ENCODE measurements around the gene DEFB132.

DNA sequence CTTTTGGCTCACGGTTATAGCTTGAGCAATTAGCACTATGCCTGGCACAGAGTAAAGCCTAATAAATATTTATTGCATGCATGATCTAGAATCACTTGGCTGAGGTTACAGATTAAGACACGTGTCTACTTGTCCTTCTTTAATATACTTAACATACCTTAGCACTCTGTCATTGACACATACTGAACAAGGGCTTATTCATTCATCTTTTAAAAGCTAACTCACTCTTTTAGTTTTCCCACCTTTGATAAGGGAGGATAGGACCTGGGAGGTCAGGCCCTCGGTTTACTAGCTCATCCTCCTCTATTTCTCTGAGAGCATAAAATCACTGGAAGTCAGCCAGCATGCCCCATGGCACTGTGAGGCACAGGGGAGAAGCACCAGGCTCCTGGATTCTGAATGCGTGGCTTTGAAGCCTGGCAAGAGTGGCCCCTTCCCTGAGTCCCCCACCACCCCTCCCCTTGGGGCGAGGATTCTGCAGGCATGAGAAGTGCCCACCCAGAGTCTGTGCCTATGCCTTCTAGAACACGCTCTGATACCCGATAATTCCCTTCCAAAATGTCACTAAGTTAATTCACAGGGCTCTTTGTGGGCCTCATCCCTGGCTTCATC is 51.0 kb downstream of the DEFB132 start:
- TF ChIP-seq, protein P1, sequence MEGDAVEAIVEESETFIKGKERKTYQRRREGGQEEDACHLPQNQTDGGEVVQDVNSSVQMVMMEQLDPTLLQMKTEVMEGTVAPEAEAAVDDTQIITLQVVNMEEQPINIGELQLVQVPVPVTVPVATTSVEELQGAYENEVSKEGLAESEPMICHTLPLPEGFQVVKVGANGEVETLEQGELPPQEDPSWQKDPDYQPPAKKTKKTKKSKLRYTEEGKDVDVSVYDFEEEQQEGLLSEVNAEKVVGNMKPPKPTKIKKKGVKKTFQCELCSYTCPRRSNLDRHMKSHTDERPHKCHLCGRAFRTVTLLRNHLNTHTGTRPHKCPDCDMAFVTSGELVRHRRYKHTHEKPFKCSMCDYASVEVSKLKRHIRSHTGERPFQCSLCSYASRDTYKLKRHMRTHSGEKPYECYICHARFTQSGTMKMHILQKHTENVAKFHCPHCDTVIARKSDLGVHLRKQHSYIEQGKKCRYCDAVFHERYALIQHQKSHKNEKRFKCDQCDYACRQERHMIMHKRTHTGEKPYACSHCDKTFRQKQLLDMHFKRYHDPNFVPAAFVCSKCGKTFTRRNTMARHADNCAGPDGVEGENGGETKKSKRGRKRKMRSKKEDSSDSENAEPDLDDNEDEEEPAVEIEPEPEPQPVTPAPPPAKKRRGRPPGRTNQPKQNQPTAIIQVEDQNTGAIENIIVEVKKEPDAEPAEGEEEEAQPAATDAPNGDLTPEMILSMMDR (IDR thresholded peaks at IDR 0.05; ENCODE audit: insufficient read depth, low read length, poor library complexity, severe bottlenecking): no peak
- TF ChIP-seq EZH2phosphoT487 (conservative IDR thresholded peaks at IDR 0.05; ENCODE audit: low read length): no peak

Measured in SU-DHL-6 (cell line).